Sigmoid colon (tissue), 4 donors: ENCODE results near the gene ZNF503.

ENCODE experiments used
- CTCF ChIP-seq, 4 experiments: fragments of 450-650 bp in 3 of 4; fragments of 200-600 bp in 1 of 4; IDR thresholded peaks; one replicate each; pipeline ENCODE4 v1.5.1; 2016 to 2019; ENCODE audit warnings: antibody characterized with exemption in 4 of 4, mild to moderate bottlenecking in 3 of 4, moderate library complexity in 2 of 4
- EP300 ChIP-seq, 4 donors: sonication (generic); formaldehyde crosslinking; IDR thresholded peaks; one replicate each; pipeline ENCODE4 v1.6.1; 2017; ENCODE audit warnings: antibody characterized with exemption in 4 of 4
- POLR2A ChIP-seq, 2 donors: fragments of 450-650 bp; IDR thresholded peaks; one replicate each; pipeline ENCODE4 v1.6.1; 2016; ENCODE audit warnings: antibody characterized with exemption in 2 of 2, mild to moderate bottlenecking in 2 of 2, moderate library complexity in 2 of 2
- POLR2AphosphoS5 ChIP-seq, 4 donors: sonication (generic); formaldehyde crosslinking; IDR thresholded peaks; one replicate each; pipeline ENCODE4 v1.6.1; 2017; ENCODE audit warnings: antibody characterized with exemption in 4 of 4

DNA sequence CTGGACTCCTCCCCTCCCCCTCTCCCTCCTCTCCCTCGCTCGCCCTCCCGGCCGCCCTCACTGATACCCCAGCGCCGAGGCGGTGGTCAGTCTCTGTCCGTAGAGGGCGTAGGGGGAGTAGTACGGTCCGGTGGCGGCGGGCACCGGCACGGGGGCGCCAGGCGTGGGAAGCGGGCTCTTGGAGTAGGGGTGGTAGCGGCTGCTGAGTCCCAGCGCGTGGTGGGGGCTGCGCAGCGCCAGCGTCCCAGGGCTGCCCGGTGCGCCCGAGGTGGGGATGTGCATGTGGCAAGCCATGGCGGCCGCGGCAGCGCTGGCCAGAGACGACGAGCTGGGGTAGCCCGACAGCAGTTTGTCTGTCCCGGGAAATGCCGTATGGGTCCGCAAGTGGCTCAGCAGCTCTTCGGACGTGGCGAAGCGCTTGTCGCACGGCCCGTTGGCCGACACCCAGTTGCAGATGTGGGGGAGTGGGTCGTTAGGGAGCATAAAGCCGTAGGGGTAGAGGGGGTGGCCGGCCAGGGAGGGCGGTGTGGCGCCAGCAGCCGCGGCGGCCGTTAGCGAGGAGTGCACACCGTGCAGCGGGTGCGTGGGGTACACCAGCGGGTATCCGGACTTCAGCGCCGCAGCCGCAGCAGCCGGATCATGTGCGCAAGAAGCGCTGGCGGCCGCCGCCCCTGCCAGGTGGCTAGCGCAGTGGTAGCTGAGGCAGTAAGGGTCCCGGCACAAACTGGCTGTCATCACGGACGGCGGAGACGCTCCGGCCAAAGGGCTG, 2.7 kb downstream of the ZNF503 start:
- TF ChIP-seq CTCF (IDR thresholded peaks at IDR 0.05) (no peak), POLR2A (IDR thresholded peaks at IDR 0.05) (no peak), POLR2AphosphoS5 (IDR thresholded peaks at IDR 0.05) (peak in 2 of 4 donors; percentile 3 to 24), EP300 (IDR thresholded peaks at IDR 0.05) (no peak)
